Heart left ventricle (tissue), 13 donors: ENCODE measurements around the gene BACH2.

ENCODE experiments used
- CTCF ChIP-seq, 12 donors: fragments of 200-600 bp; sonication (generic) in 4 of 12; IDR thresholded peaks; one replicate each; pipeline versions ENCODE4 v1.5.0 to v1.8.0; 2018 to 2022; ENCODE audit warnings: antibody characterized with exemption in 12 of 12, mild to moderate bottlenecking in 5 of 12
- POLR2A ChIP-seq, 2 donors: fragments of 450-650 bp; IDR thresholded peaks; one replicate each; pipeline ENCODE4 v1.6.1; 2017; ENCODE audit warnings: antibody characterized with exemption in 2 of 2, mild to moderate bottlenecking in 2 of 2, moderate library complexity in 2 of 2
- donor health status: ischemic (EF 13 %, LVEDD 7.1; RV severe dilation, severe dysfunction).
- donor health status: DM: no; HTN: yes; CAD: no.
- donor health status: DM: no; HTN: no; CAD: no.
- donor health status: ischemic (EF 25% LVEDD 6.9; RV normal size, moderate dysfunction).
- donor health status: ischemic (EF 25% LVEDD 5.7; RV mildly dilated, moderate dysfunction).
- donor health status: ischemic (EF 35%, LVEDD 5.7; RV mildly dilated, moderate dysfunction).
- donor health status: nonischemic (EF 11% LVEDD 7.7; RV severe dilation, severe dysfunction).
- donor health status: DM: yes; HTN: yes; CAD: no.
- donor health status: PGD.
- donor health status: ischemic (EF 29% LVEDD 5.4; RV normal size, mild dysfunction).
- donor health status: nonischemic (EF 23%, LVEDD 6.1; RV moderate dilation, normal function).

GRCh38 chr6:90263633-90264032 lies 33.0 kb downstream of the BACH2 start:
- TF ChIP-seq POLR2A (IDR thresholded peaks at IDR 0.05) (no peak), CTCF (IDR thresholded peaks at IDR 0.05) (no peak)
